Left forelimb (tissue), 1 donor: ENCODE results near the gene SYK.

Experiments
- DNase-seq: peaks from one replicate; pipeline ENCODE4 v3.0.0-alpha.2; 2018; ENCODE audit warnings: low spot score

Gene SYK

DNA sequence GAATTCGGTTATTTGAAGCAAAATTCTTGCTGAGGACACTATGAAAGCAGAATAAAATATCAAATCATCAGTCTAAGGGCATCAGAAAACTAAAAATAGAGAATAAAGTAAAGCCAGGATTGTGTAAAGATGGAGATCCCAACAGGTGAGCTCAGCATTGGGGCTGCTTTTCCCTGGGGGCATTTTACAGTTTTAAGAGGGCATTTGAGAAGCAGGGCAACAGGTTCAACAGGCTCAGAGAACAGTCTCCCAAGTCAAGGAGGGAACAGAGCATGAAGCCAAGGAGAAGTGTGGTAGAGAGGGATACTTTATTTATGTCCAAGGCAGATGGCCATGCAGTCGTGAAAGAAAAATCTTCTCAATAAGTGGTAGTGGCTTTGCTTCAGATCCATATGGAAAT, 145.4 kb downstream of the SYK start:
- no peak for DNase-seq
